H1 (cell line): Measurements from ENCODE around the gene GLP1R. TPM values are rescaled to one million over a fixed set of nuclear protein-coding genes. Genes with fewer than 3 reads are reported as not detected.

Experiments used
- EZH2 ChIP-seq: fragments of 200-600 bp; sonication (generic); IDR thresholded peaks from 2 replicates; pipeline ENCODE4 v1.7.1; 2012; ENCODE audit warnings: low read depth, mild to moderate bottlenecking, moderate library complexity, low read length, inconsistent platforms; ENCODE audit not compliant: severe bottlenecking
- FOSL1 ChIP-seq: IDR thresholded peaks from 2 replicates; pipeline ENCODE4 v1.6.1; 2011; ENCODE audit warnings: mild to moderate bottlenecking, low read depth, low read length, moderate library complexity; ENCODE audit not compliant: insufficient read depth
- GTF2F1 ChIP-seq: IDR thresholded peaks from 2 replicates; pipeline ENCODE4 v1.6.1; 2012; ENCODE audit warnings: low read depth, low read length, improper control_type of control experiment, borderline replicate concordance
- HDAC6 ChIP-seq: IDR thresholded peaks from one replicate; pipeline ENCODE4 v1.7.1; 2012; ENCODE audit warnings: low read depth, mild to moderate bottlenecking, inconsistent platforms, low read length, moderate library complexity
- JUN ChIP-seq: IDR thresholded peaks from 2 replicates; pipeline ENCODE4 v1.6.1; 2011; ENCODE audit warnings: low read depth, mild to moderate bottlenecking, improper control_type of control experiment, low read length
- POLR2A ChIP-seq, 2 experiments: IDR thresholded peaks; 1 replicate in 1 of 2; 2 replicates in 1 of 2; pipeline ENCODE4 v1.6.1; 2011; ENCODE audit warnings: low read depth in 2 of 2, low read length in 2 of 2, mild to moderate bottlenecking in 2 of 2; ENCODE audit errors: control extremely low read depth in 1 of 2
- RXRA ChIP-seq: IDR thresholded peaks from 2 replicates; pipeline ENCODE4 v1.6.1; 2011; ENCODE audit warnings: low read depth, mild to moderate bottlenecking, low read length, moderate library complexity; ENCODE audit not compliant: insufficient read depth
- SP1 ChIP-seq: IDR thresholded peaks from 2 replicates; pipeline ENCODE4 v1.6.1; 2011; ENCODE audit warnings: low read depth, low read length
- polyA plus RNA-seq, 7 experiments: library from polyadenylated mRNA; depleted of rRNA in 3 of 7; stranded (reverse) in 5 of 7; unstranded in 2 of 7; fragments of >200 nt in 5 of 7; fragments of 200-250 nt in 2 of 7; gene quantifications; 1 replicate in 5 of 7; 2 replicates in 1 of 7; 4 replicates in 1 of 7; pipeline versions ENCODE4 v1.2.1 to v1.2.3, GENCODE V29; 2011 to 2013; ENCODE audit warnings: missing spikeins in 2 of 7, mixed read lengths in 2 of 7
- total RNA-seq: library from RNA; stranded (reverse); fragmentation: NEBNext Ultra II Directional; extraction: Animal tissue kit (Norgen Biotek cat#: 25700); gene quantifications from 2 replicates; pipeline ENCODE4 v1.2.1, GENCODE V29; 2021

The GLP1R gene
- total and polyA plus RNA-seq, 2 of the 8 experiments (the other 6 are each of a cell fraction or from before 2014, with no cell fraction given): 2.6 to 2.7 TPM

GRCh38 chr6:39061588-39061987 lies 13.0 kb downstream of the GLP1R start (continued):
- no peak for TF ChIP-seq EZH2
- TF ChIP-seq GTF2F1: no peak
- no peak for TF ChIP-seq SP1
- TF ChIP-seq RXRA: no peak
- TF ChIP-seq HDAC6: no peak
- no peak for TF ChIP-seq JUN
- no peak for TF ChIP-seq FOSL1
- TF ChIP-seq POLR2A (IDR thresholded peaks at IDR 0.05; ENCODE audit: control extremely low read depth in 1 of 2, low read depth in 2 of 2, low read length in 2 of 2): no peak
